ENCODE data around the gene UBL3. TPM values are rescaled to one million over a fixed set of nuclear protein-coding genes. Genes with fewer than 3 reads are reported as not detected.

UBL3 gene
- total and polyA plus RNA-seq, 4 donors = 14.8 to 29.4 (median 22.4) TPM

- no peaks in the 10 kb centered on the region for H3K4me1 ChIP-seq (ENCODE audit: control insufficient read depth in 1 of 2, insufficient read depth in 2 of 2, low read length in 2 of 2)
- H3K36me3 ChIP-seq (ENCODE audit: control insufficient read depth in 1 of 2, insufficient read depth in 2 of 2, low read length in 1 of 2) = no peaks in the 10 kb centered on the region
- DNase-seq = no peak
- WGBS, 2 donors = 73 to 74% methylated on average over 10 of the region's 10 CpGs
- no peak overlapping the region for H3K4me3 ChIP-seq (ENCODE audit: low read length in 2 of 2)
- no peaks in the 10 kb centered on the region for H3K27me3 ChIP-seq (ENCODE audit: control insufficient read depth in 1 of 2, insufficient read depth in 2 of 2, low read length in 1 of 2)
- intact Hi-C loops (cut with DNase I) = no loop called here
- no peak for ATAC-seq (ENCODE audit: low FRiP score)
- H3K27ac ChIP-seq (ENCODE audit: low read depth in 1 of 2, low read length in 2 of 2) = no peak overlapping the region
- no peaks in the 10 kb centered on the region for H3K9me3 ChIP-seq (ENCODE audit: control insufficient read depth, low read length)
Observed at GRCh38 chr13:29753618-29754472, 96.6 kb downstream of the UBL3 start.

GRCh38 chr13:29752175-29752574, 98.2 kb downstream of the UBL3 start:
- ATAC-seq (ENCODE audit: low FRiP score) (no peak), DNase-seq (no peak)
- no peaks in the 10 kb centered on the region for H3K27me3 ChIP-seq (ENCODE audit: control insufficient read depth in 1 of 2, insufficient read depth in 2 of 2, low read length in 1 of 2)
- no peak overlapping the region for H3K4me3 ChIP-seq (ENCODE audit: low read length in 2 of 2)
- H3K9me3 ChIP-seq (ENCODE audit: control insufficient read depth, low read length) = no peaks in the 10 kb centered on the region
- no peaks in the 10 kb centered on the region for H3K4me1 ChIP-seq (ENCODE audit: control insufficient read depth in 1 of 2, insufficient read depth in 2 of 2, low read length in 2 of 2)
- 93 to 97% methylated on average over 4 of the region's 4 CpGs for WGBS, 2 donors
- no peak overlapping the region for H3K27ac ChIP-seq (ENCODE audit: low read depth in 1 of 2, low read length in 2 of 2)
- intact Hi-C loops (cut with DNase I) = no loop called here
- H3K36me3 ChIP-seq (ENCODE audit: control insufficient read depth in 1 of 2, insufficient read depth in 2 of 2, low read length in 1 of 2) = no peaks in the 10 kb centered on the region

GRCh38 chr13:29750183-29750530, 100.3 kb downstream of the UBL3 start:
- 50 to 53% methylated on average over 5 of the region's 5 CpGs for WGBS, 2 donors
- H3K4me1 ChIP-seq (ENCODE audit: control insufficient read depth in 1 of 2, insufficient read depth in 2 of 2, low read length in 2 of 2) = no peaks in the 10 kb centered on the region
- no peaks in the 10 kb centered on the region for H3K36me3 ChIP-seq (ENCODE audit: control insufficient read depth in 1 of 2, insufficient read depth in 2 of 2, low read length in 1 of 2)
- H3K9me3 ChIP-seq (ENCODE audit: control insufficient read depth, low read length) = no peaks in the 10 kb centered on the region
- no peaks in the 10 kb centered on the region for H3K27me3 ChIP-seq (ENCODE audit: control insufficient read depth in 1 of 2, insufficient read depth in 2 of 2, low read length in 1 of 2)
- no peak for DNase-seq
- no peak overlapping the region for H3K4me3 ChIP-seq (ENCODE audit: low read length in 2 of 2)
- ATAC-seq (ENCODE audit: low FRiP score) = no peak
- intact Hi-C loops (cut with DNase I) = no loop called here
- H3K27ac ChIP-seq (ENCODE audit: low read depth in 1 of 2, low read length in 2 of 2) = no peak overlapping the region

- WGBS, 2 donors = 40 to 41% methylated on average over 6 of the region's 6 CpGs
- no peak for ATAC-seq (ENCODE audit: low FRiP score)
Observed at GRCh38 chr13:29749401-29750182, 100.8 kb downstream of the UBL3 start.

DNA sequence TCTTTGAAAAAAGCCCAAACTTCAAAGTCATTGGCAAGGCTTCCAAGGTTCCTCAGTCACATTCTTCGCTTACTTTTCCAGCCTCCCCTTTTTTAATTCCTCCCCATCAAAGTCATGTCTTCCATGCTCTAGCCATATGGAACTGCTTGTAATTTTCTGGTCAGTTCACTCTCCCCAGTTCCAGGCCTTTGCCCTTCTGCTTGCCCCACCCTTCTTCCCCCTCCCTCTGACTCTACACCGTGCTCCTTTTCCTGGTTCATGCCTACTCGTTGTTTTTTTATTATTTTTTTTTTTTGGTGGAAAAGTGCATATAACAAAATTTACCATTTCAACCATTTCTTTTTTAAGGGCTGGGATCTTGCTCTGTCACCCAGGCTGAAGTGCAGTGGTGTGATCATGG, 102.3 kb downstream of the UBL3 start:
- H3K36me3 ChIP-seq (ENCODE audit: control insufficient read depth in 1 of 2, insufficient read depth in 2 of 2, low read length in 1 of 2) = no peaks in the 10 kb centered on the region
- H3K9me3 ChIP-seq (ENCODE audit: control insufficient read depth, low read length) = no peaks in the 10 kb centered on the region
- intact Hi-C loops (cut with DNase I) = no loop called here
- no peak for ATAC-seq (ENCODE audit: low FRiP score)
- no peak overlapping the region for H3K27ac ChIP-seq (ENCODE audit: low read depth in 1 of 2, low read length in 2 of 2)
- 74 to 81% methylated on average over 3 of the region's 3 CpGs for WGBS, 2 donors
- H3K4me1 ChIP-seq (ENCODE audit: control insufficient read depth in 1 of 2, insufficient read depth in 2 of 2, low read length in 2 of 2) = no peaks in the 10 kb centered on the region
- H3K4me3 ChIP-seq (ENCODE audit: low read length in 2 of 2) = no peak overlapping the region
- no peaks in the 10 kb centered on the region for H3K27me3 ChIP-seq (ENCODE audit: control insufficient read depth in 1 of 2, insufficient read depth in 2 of 2, low read length in 1 of 2)
- DNase-seq = no peak

More at GRCh38 chr13:29749401-29750182, 100.8 kb downstream of the UBL3 start:
- Histone ChIP-seq H3K36me3 (ENCODE audit: control insufficient read depth in 1 of 2, insufficient read depth in 2 of 2, low read length in 1 of 2) (no peaks in the 10 kb centered on the region), H3K27ac (ENCODE audit: low read depth in 1 of 2, low read length in 2 of 2) (no peak overlapping the region), H3K4me1 (ENCODE audit: control insufficient read depth in 1 of 2, insufficient read depth in 2 of 2, low read length in 2 of 2) (no peaks in the 10 kb centered on the region), H3K27me3 (ENCODE audit: control insufficient read depth in 1 of 2, insufficient read depth in 2 of 2, low read length in 1 of 2) (no peaks in the 10 kb centered on the region), H3K4me3 (ENCODE audit: low read length in 2 of 2) (no peak overlapping the region), H3K9me3 (ENCODE audit: control insufficient read depth, low read length) (no peaks in the 10 kb centered on the region)
- DNase-seq = no peak
- intact Hi-C loops (cut with DNase I) = no loop called here

- WGBS, 2 donors = 51 to 55% methylated on average over 6 of the region's 6 CpGs
- no peaks in the 10 kb centered on the region for H3K27me3 ChIP-seq (ENCODE audit: control insufficient read depth in 1 of 2, insufficient read depth in 2 of 2, low read length in 1 of 2)
- intact Hi-C loops (cut with DNase I) = no loop called here
- H3K36me3 ChIP-seq (ENCODE audit: control insufficient read depth in 1 of 2, insufficient read depth in 2 of 2, low read length in 1 of 2) = no peaks in the 10 kb centered on the region
- ATAC-seq (ENCODE audit: low FRiP score) = no peak
- DNase-seq = no peak
- H3K4me1 ChIP-seq (ENCODE audit: control insufficient read depth in 1 of 2, insufficient read depth in 2 of 2, low read length in 2 of 2) = no peaks in the 10 kb centered on the region
- H3K9me3 ChIP-seq (ENCODE audit: control insufficient read depth, low read length) = no peaks in the 10 kb centered on the region
- no peak overlapping the region for H3K4me3 ChIP-seq (ENCODE audit: low read length in 2 of 2)
- no peak overlapping the region for H3K27ac ChIP-seq (ENCODE audit: low read depth in 1 of 2, low read length in 2 of 2)
Observed at GRCh38 chr13:29746148-29746677, 104.2 kb downstream of the UBL3 start.

GRCh38 chr13:29745704-29746103, 104.7 kb downstream of the UBL3 start:
- Histone ChIP-seq H3K9me3 (ENCODE audit: control insufficient read depth, low read length) (no peaks in the 10 kb centered on the region), H3K4me3 (ENCODE audit: low read length in 2 of 2) (no peak overlapping the region), H3K27me3 (ENCODE audit: control insufficient read depth in 1 of 2, insufficient read depth in 2 of 2, low read length in 1 of 2) (no peaks in the 10 kb centered on the region), H3K4me1 (ENCODE audit: control insufficient read depth in 1 of 2, insufficient read depth in 2 of 2, low read length in 2 of 2) (no peaks in the 10 kb centered on the region), H3K36me3 (ENCODE audit: control insufficient read depth in 1 of 2, insufficient read depth in 2 of 2, low read length in 1 of 2) (no peaks in the 10 kb centered on the region), H3K27ac (ENCODE audit: low read depth in 1 of 2, low read length in 2 of 2) (no peak overlapping the region)
- intact Hi-C loops (cut with DNase I) = no loop called here
- no peak for ATAC-seq (ENCODE audit: low FRiP score)
- no peak for DNase-seq
- WGBS, 2 donors = 94 to 96% methylated on average over 6 of the region's 6 CpGs

DNA sequence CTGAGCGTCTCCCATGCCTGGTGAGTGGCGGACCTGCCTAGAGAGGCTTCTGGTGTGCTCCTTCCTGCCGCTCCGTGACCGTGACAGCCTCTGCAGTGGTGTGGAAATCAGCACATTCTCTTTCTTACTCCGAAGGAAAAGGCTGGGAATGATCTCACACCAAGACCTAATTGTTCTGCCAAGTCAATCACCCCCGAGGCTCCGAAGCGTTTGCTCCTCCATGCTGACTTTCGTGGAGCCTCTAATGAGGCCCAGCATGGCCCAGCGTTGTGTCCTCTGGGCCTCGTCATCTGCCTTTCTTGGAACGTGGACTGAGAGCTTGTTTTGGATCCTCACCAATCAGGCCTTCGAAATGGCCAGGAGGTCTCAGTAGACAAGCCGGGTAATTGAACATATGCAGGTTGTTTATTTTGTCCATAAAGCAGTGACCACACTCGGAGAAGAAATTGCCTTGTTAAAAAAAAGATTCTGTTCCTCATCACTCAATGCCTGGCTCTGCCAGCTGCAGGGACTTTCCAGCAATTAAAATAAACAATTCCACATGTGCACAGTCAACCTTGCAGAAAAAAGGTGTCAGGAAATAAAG, 107.1 kb downstream of the UBL3 start:
- Histone ChIP-seq H3K4me3 (ENCODE audit: low read length in 2 of 2) (no peak overlapping the region), H3K27ac (ENCODE audit: low read depth in 1 of 2, low read length in 2 of 2) (peak overlapping the region in 1 of 2 donors; percentile 21), H3K36me3 (ENCODE audit: control insufficient read depth in 1 of 2, insufficient read depth in 2 of 2, low read length in 1 of 2) (no peaks in the 10 kb centered on the region), H3K9me3 (ENCODE audit: control insufficient read depth, low read length) (no peaks in the 10 kb centered on the region), H3K4me1 (ENCODE audit: control insufficient read depth in 1 of 2, insufficient read depth in 2 of 2, low read length in 2 of 2) (no peaks in the 10 kb centered on the region), H3K27me3 (ENCODE audit: control insufficient read depth in 1 of 2, insufficient read depth in 2 of 2, low read length in 1 of 2) (no peaks in the 10 kb centered on the region)
- ATAC-seq (ENCODE audit: low FRiP score) (peak; percentile 83), DNase-seq (peak in 1 of 2 donors; percentile 61)
- 6 to 12% methylated on average over 16 of the region's 16 CpGs for WGBS, 2 donors
- intact Hi-C loops (cut with DNase I) = no loop called here

Data from aorta (tissue), 5 donors.